Stimulated activated CD8-positive, alpha-beta memory T cell treated with anti-CD3 and anti-CD28 coated beads, Interleukin-7, amount 100 ng/mL, for 24 hours (primary cell): ENCODE data around the gene UBE2U.
"Not testable (repeated sequence)": the region's sequence is repeated elsewhere in the genome, so short reads cannot be mapped to it uniquely, and the experiment has no call there.

Source experiments
- DNase-seq: peaks from one replicate; pipeline ENCODE4 v3.0.0-alpha.2; 2020; ENCODE audit warnings: low read depth

UBE2U gene

DNA sequence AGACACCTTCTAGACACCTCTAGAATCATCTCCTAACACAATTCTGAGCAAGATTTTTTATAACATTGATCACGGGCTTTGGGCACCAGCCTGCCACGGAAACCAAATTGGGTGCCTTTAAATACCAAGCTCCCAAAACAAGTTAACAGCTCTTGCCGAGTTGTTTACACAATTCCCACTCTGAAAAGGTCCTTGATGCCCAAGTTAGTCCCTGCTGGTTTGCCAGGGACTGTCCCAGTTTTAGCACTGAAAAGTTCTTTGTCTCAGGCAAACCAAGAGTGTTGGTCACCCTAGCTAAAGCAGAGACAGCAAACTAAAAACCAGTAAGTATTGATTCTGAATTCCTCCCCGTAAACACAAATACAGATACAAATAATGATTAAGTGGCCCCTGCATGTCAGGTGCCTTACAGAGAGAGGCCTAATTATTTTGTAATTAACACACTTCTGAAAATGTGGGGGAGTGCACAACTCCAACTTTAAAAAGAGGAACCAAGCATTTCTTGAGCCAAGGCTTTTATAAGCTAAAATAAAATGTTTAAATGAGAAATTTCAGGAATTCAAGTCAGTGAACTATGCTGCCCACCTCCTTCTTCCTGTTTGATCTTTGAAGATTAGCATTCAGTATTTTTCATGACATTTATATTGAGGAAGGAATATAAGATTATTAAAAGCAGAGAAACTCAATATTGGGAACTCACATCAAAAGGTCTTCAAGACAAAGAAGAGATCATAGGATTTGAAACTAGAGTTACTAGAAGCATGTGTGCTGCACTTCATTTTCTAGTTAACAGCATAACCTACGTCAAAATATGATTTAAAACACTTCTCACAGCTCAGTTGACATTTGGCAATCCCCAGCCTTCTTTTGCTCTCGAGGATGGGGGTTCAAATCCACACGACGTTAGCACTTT lies 9.0 kb upstream of the UBE2U start:
- DNase-seq = no peak

DNA sequence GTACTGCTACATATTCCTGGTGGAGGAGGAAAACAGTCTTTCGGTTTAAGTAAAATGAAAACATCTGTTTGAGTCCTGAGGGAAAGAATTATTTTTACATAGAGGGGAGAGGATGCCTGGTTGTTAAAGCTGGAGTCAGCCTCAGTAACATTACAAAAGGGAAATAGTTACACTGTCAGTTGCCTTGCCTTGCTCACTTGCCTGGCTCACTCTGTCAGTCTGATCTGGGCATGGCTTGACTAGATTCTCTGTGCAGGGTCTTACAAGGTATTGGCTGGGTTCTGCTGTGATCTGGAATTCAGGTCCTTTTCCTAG lies 8.4 kb upstream of the UBE2U start:
- no peak for DNase-seq

DNA sequence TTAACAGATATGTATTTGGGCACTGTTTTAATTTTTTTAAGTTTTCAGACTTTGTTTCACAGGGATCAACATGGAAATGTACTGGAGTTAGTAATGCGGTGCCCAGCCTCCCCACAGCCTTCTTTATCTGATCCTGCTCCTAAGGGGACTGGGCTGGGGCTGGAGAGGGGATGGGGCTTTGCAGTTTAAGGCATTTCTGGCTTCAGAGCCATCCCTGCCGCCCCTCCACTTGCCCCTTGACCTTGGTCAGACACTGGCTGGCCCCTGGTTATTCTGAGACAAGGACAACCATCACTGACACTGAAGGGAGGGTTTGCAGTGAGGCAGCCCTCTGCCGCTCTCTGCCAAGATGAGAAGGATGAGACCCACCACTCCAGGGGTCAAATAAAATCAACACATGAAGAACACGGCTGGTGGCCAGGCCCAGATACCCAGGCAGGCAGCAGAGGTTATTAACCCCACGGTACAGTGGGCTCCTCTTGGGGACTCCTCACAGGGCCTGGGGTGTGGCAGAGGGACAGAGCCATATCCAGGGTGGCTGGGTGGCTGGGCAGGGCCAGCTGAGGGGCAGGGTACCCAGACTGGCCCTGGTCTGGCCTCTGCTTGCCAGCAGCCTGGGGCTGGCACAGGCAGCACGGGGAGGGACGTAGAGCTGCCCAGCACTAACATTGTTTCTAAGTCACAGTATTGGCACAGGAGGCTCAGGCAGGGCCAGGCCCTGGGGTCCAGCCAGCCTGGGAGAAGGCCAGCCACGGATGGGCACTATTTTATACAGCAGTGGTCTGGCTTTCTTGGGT lies 7.2 kb upstream of the UBE2U start:
- DNase-seq = no peak

DNA sequence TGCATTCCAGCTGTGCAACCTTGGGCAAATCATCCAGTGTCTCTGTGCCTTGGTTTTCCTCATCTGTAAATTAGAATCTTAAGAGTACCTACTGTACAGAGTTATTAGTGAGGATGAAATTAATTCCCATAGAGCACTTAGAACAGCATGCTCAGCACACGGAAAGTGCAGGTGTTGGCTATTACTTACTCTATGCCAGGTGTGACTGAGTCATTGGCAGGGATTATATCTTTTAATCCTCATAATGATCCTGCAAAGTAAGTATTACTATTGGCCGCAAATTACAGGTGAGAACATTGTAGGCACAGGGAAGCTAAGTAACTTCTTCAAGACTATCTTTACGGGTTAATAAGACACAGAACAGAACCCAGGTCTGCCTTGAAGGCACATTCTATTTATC lies 6.3 kb upstream of the UBE2U start:
- no peak for DNase-seq

DNA sequence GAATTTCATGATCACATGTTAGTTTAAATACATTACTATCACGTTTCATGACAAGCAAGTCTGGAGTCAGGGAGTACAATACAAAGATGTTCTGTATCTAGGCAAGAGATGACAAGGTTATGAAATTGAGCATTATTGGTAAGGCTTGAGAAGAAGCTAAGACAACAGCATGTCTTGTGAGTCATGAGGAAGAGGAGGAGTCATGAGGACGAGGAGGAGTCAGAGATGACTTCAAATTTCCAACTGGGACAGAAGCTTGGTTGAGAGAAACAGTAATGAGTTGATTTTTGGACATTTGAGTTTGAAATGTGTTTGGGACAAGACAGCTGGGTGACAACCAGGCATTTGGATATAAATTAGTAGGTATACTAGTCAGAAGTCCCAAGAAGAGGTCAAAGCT lies 4.3 kb upstream of the UBE2U start:
- DNase-seq = no peak

DNA sequence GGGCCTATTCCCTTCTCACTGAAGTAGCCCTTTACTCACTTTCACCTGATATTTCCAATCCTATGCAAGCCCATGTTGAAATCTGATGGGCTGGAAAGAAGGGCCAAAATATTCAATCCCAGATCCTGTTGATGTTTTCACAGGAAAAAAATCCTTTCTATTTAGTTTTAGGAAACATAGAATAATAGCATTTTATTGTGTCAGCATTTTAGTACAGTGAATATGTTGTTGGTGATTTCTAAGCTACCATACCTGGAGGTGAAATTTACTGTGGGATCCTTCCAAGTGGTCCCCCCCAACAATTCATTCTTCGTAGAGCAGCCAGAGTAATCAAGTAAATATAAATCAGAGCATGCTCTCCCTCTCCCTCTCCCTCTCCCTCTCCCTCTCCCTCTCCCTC lies 3.4 kb upstream of the UBE2U start:
- no peak for DNase-seq

DNA sequence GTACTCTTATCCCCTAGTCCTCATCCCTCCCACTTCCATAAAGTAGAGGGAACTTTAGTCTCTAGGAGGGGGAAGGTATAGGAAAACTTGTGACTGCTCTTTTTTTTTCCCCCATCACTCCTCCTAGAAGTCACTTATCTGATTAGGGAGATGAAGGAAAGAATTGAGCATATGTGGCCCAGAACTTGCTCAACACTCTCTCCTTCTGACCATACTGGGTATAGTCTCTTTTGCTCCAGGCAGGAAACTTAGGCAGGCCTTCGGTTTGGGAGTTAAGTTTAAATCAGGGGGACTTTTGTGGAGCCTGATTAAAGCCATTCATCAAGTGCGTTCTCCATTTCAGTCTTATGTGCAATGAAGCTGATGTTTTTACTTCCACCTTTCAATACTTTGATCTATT lies 5.8 kb downstream of the UBE2U start:
- no peak for DNase-seq

DNA sequence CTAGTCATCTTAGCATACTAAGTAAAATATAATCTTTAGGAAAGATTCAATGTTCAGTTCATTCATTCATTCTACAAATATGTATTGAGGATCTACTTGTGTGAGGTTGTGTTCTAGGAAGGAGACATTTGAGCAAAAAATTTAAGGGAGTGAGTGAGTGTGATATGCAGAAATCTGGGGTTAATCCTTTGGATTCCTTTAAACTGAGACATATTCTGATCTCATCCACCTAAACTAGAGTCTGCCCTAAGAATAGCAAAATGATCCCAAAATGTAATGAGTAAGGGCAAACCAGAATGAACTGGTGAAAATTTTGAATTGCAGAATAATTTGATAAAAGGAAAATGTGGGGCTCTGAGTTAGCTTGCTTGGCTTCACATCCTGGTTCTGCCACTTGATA lies 8.6 kb downstream of the UBE2U start:
- no peak for DNase-seq

DNA sequence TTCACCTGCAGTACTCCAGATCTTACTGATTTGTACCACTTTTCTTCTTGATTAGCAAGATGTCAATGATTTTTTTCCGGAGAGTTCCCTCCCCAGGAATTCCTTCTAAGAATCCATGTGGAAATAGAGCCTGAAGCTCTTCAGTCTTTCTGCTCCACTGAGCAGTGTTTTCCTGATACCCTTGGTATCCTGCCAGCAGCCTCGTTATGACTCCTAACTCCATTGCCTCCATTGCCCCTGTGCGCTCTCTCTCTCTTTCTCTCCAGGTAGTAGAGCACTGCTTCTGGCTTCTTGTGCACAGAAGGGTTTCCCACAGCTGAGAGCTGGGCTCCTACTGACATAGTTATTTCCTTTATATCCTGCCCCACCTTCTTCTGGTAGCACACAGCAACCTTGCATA lies 12.2 kb downstream of the UBE2U start:
- DNase-seq = no peak

DNA sequence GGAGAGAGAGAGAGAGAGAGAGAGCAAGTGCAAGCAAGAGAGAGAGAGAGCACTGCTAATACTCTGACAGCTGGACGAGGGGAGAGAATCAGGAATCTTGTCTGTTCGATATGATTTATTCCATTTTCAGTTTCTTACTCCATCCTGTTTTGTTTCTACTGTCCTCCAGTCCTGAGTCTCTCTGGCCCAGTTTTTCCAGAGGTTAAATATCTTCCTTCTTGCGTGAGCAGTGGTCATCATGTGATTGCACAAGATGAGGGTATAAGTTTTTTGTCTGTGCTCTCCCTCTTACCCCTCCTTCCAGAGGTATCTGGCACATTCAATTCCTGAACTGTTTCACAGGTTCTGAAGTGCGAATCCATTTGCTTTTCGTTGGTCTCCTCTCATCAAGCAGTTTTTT lies 16.8 kb downstream of the UBE2U start:
- DNase-seq = no peak

DNA sequence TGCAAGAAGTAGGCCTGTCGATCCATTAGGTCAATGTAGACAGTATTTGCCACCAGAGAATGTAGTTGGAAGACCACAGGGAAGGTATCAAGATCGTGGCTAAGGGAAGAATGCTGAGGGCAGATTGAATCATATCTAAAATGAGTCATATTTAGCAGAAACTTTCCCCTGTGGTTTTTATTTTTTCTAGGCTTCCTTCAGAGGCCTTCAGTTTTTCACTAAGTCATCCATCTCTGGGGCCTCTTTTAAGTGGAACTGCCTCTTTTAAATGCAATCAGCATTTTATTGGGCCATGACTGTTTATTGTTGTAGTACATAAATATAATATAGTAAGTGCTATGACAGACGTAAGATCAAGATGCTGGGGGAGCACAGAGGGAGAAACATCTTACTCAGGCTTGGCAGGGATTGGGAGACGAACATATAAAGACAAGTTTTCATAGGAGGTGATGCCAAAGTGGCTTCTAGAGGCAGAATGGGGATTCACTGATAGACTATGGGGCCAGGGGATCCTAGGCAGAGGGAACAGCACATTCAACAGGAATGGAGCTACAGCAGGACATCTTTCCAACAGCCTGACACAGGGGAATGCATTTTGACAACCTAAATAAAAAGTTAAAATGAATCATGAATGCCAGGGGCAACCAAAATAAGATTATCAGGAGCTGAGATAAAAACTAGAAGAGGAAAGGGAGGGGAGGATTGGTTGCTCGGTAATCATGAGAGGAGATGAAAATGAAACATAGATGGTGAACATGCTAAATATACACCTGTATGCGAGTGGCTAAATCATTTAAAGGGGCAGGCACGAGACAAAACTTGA lies 20.1 kb downstream of the UBE2U start:
- no peak for DNase-seq

DNA sequence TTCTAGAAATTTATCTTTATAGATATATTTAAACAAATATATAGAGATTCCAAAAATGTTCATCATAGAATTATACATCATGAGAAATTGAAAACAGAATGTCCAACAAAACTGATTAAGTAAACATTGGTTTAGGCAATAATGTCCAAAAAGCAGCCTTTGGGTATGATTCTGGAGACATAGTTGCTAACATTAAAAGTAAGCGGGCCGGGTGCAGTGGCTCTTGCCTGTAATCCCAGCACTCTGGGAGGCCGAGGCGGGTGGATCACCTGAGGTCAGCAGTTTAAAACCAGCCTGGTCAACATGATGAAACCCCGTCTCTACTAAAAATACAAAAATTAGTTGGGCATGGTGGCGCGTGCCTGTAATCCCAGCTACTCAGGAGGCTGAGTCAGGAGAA lies 20.8 kb downstream of the UBE2U start:
- not testable (repeated sequence) for DNase-seq

DNA sequence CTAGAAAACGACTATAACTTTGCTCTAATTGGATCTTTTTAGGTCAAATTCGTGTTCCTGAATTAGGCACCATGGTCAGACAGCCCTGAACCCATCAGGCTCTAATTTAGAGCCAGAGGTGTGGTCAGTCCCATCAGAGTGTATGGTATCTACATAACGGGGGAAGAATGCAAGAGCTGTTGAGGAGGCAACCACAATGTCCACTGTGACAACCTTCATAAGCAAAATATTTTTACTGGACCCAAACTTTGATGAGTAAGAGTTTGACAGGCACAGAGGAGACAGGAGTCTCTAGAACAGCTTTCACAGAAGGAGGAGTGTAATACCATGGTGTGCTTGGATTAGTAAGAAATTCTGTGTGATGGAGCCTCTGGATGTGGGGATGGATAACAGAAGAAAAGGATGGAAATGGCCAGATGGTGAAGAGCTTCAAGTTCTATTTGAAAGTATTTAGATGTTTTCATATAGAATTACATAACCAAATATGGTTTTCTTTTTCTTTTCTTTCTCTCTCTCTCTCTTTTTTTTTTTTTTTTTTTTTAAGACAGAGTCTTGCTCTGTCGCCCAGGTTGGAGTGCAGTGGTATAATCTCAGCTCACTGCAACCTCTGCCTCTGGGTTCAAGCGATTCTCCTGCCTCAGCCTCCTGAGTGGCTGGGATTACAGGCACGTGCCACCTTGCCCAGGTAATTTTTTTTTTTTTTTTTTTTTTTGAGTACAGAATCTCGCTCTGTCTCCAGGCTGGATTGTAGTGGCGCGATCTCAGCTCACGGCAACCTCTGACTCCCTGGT lies 24.9 kb downstream of the UBE2U start:
- DNase-seq = no peak

DNA sequence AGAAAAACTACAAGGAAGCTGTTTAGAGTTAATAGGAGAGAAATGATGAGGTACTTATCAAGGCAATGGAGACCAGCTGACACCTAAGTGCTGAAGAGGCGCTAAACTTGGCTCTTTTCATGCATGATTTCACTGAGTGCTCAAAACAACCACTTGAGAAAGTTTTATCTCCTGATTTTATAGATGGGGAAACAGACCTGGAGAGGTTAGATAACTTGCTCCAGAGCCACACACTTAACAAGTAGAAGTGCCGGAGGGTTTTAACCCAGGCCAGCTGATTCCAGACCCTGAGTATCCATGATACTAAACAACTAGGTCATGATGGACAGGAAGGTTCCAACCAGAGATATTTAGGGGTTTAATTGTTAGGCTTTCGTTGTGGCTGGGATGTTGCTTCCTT lies 25.9 kb downstream of the UBE2U start:
- no peak for DNase-seq

DNA sequence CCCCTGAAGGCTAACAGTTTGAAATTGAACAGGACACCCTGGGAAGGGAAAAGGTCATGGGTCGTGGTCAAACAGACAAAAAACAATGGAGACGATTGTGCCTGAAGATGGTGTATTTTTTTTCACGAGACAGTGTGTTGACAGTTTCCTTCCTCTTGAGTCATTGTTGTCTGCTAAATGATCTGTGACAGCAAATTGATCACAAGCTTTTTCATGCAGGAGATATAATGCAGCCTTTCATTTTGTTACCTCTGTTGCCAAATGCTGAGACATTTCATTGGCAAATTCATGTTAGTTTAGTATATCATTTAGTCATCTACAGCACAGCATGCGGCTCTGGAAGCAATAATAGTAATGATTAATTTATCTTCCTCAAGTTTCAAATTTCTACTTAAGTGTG lies 27.7 kb downstream of the UBE2U start:
- no peak for DNase-seq

DNA sequence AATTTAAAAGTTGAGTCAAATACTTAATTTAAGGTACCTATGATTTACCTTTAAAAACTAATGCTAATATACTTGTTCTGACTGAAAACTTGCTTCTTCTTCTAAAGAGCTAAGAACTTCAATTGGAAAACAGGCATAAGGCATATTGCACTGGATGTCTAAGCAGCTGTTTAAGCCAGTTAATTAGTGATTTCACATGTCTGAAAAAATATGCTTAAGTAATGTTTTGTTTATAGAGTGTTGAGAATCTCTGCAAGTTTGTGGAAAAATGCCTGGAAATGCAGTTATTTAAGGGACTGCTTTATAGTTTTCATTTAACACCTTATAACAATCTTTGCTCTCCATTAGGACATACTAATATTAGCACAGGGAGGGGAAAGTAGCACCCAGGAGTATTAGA lies 28.2 kb downstream of the UBE2U start:
- no peak for DNase-seq

DNA sequence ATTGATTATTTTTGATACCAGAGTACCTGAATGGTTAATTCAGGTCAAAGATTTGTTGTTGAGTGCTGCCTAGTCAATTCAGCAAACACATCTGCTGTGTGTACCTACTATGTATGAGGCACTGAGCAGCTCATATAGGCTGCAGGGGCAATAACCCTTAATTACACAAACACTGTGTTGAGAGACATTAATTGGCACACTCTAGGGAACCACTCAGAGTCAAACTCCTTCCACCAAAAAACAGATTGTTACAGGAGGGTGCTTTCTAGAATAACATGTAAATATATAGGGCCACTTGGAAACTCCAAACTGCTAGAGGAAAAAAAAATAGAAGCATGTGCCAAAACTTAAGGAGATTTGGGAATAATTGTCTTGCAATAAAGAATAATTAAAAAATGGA lies 31.3 kb downstream of the UBE2U start:
- no peak for DNase-seq

DNA sequence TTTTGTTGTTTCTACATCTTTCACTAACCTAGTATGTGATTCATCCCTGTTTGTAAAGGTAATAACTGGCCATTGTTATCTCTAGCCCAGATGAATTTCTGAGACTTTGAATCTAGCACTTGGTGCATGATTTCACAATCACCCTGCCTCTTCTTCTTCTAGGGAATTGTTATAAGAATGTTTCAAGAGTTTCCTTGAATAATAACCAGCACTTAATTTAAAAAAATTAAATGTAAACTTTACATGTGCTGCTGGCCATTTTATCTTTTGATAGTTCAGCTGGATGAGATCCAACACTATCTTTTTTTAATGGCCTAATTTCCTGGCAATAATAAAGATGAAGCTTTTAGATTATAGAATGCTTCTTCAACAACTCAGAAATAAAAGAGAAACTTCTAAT lies 31.8 kb downstream of the UBE2U start:
- DNase-seq = no peak

DNA sequence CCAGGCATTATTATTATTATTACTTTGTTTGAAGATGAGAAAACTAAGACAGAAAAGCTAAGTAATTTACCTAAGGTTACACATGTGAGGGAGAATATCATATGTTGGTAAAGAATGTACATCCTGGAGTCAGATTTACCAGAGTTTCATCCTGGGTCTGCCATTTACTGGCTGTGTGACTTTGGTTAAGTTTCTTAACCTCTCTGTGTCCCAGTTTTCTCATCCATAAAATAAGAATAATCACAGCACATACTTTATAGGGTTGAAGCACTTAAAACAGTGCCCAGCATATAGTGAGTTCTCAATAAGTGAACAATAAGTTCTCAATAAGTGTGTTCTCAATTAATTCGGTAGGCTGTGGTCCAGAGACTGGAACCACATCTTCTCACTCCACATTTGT lies 32.5 kb downstream of the UBE2U start:
- no peak for DNase-seq

DNA sequence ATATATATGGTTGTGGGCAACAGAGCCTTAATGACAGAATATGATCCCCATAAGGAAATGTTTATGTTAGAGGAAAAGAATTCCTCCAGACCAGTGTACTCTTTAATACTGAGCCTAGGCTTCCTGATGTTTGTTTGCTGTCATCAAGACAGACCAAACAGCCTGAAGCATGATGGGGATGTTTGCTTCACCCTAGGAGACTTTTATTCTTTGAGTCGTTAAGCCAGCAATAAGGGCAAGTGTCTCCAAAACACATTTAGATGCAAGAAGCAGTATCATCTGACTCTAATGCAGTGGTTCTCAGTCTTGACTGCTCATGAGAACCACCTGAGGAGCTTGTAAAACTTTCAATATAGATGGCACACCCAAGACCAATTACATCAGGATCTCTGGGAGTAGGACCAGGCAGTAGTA lies 33.1 kb downstream of the UBE2U start:
- DNase-seq = no peak

DNA sequence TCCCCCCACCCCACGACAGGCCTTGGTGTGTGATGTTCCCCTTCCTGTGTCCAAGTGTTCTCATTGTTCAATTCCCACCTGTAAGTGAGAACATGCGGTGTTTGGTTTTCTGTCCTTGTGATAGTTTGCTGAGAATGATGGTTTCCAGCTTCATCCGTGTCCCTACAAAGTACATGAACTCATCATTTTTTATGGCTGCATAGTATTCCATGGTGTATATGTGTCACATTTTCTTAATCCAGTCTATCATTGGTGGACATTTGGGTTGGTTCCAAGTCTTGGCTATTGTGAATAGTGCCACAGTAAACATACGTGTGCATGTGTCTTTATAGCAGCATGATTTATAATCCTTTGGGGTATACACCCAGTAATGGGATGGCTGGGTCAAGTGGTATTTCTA lies 36.1 kb downstream of the UBE2U start:
- DNase-seq = not testable (repeated sequence)

DNA sequence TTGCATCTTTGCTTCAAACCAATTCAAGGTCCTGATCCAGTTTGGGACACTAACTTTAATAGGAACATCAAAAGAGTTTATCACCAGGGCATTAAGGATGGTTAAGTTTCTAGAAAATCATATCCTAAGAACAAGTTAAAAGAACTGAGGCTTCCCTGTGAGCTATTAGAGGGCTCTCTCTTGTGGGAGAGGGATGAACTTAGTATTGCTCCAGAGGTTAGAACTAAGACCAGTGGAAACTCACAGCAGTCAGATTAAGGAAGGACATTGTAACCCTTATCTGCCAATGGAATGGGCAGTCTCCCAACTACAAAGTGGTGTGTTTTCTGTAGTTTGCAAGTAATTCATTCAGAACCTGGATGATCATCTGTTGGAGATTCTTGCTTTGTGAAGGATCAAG lies 36.8 kb downstream of the UBE2U start:
- no peak for DNase-seq
